ENCODE results near the gene SNRPB2. TPM values are rescaled to one million over a fixed set of nuclear protein-coding genes. Genes with fewer than 3 reads are reported as not detected.

The SNRPB2 gene
- total and polyA plus RNA-seq, 9 of the 15 experiments (the other 6 are each of a cell fraction or from before 2014, with no cell fraction given), result 40.0 to 131 (median 89.4) TPM

DNA sequence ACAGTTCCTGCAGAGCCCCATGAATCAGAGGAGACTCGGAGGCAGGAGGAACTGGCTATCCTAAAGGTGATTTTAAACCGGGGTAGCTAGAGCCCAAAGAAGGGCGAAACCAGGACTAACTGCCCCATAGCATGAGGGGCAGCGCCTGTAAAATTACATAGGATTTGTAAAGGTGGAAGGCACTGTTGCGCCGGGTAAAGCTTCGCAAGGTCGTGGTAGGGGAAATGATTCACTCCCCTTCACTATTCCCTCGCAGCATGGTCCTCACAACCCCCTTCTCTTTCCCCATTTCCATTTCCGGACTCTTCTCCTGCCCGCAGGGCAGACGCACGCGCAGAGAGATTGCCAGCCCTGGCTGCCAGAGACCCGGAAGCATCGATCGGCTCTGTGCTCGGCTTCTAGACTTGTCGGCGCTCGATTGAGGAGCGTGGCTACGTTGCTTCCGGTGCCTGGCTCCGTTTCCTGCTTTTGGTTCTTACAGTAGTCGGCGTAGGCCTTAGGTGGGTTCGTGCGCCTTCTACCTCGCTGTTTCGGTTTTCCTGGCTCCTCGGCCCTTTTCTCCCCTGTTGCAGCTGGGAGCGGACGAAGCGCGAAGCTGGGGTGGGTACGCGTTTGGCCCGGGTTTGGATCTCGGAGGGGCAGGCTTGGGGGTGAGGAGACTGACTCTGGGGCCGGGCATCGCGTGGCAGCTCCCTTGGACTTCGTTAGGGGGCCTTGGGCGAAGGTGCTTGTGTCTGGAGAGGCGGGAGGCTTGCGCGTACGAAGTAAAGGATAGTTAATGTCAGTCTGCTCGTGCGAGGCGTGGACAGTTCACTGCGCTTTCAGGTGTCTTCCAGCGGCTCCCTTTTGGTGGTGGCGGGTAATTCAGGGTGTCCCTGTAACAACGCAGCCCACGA, at the start of gene SNRPB2 (continued):
- TF ChIP-seq NCOR1 (IDR thresholded peaks at IDR 0.05) (no peak), ZNF431 (CRISPR knock-in tag; IDR thresholded peaks at IDR 0.05) (no peak), SP1 (CRISPR knock-in tag; IDR thresholded peaks at IDR 0.05) (0 out of 2 replicates have a peak, but pooled peaks have one; percentile 32), MEF2A (IDR thresholded peaks at IDR 0.05; ENCODE audit: control insufficient read depth, low read depth, low read length) (no peak), ZNF274 (IDR thresholded peaks at IDR 0.05; ENCODE audit: borderline replicate concordance, low read depth, low read length) (no peak), SAP30 (IDR thresholded peaks at IDR 0.05; ENCODE audit: borderline replicate concordance, insufficient read depth, low read depth, low read length, poor library complexity, severe bottlenecking) (no peak), PTRF (tag; IDR thresholded peaks at IDR 0.05) (no peak), ZNF217 (CRISPR knock-in tag; IDR thresholded peaks at IDR 0.05) (no peak), TBL1XR1 (IDR thresholded peaks at IDR 0.05; ENCODE audit: low read length in 2 of 2) (no peak; a peak in 1 of 4 replicates), NFYB (IDR thresholded peaks at IDR 0.05; ENCODE audit: extremely low read depth, insufficient read length) (no peak), SREBF1 (IDR thresholded peaks at IDR 0.05; ENCODE audit: borderline replicate concordance, low read depth, low read length) (no peak), MTA1 (IDR thresholded peaks at IDR 0.05; ENCODE audit: borderline replicate concordance) (no peak), TAF1 (IDR thresholded peaks at IDR 0.05; ENCODE audit: control insufficient read depth, extremely low read depth, insufficient read depth, low read length, severe bottlenecking) (peak; percentile 81), THRAP3 (IDR thresholded peaks at IDR 0.05; ENCODE audit: borderline replicate concordance) (no peak), DPF2 (IDR thresholded peaks at IDR 0.05) (no peak), XRCC4 (IDR thresholded peaks at IDR 0.05; ENCODE audit: extremely low read depth, insufficient read depth, insufficient read length) (no peak), CREB1 (IDR thresholded peaks at IDR 0.05) (peak; percentile 94), CREB1 (CRISPR knock-in tag; IDR thresholded peaks at IDR 0.05) (peak; percentile 95), NUFIP1 (IDR thresholded peaks at IDR 0.05; ENCODE audit: partially characterized antibody) (no peak), TRIM25 (IDR thresholded peaks at IDR 0.05; ENCODE audit: borderline replicate concordance) (no peak), MYC (IDR thresholded peaks at IDR 0.05; ENCODE audit: low read depth, low read length) (peak; percentile 46; the same call in 1 of the 2 replicates), MYC (CRISPR knock-in tag; IDR thresholded peaks at IDR 0.05; ENCODE audit: borderline replicate concordance, low read depth) (no peak)

Data from K562 (cell line).